ENCODE results near the gene FAM168B.

FAM168B gene

DNA sequence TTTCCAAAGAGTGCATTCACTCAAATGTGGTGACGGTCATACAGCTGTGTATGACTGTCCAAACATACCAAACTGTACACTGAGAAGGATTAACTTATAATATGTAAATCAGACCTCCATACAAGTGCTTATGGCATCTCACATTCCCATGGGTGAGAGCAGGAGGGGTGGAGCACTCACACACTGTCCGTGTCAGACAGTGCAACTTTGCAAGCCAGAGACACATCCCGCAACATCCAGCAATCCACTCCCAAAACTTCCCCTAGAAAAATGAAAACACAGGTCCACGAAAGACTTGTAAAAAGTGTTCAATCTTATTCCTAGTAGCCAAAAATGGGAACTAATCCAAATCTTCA is 36.4 kb downstream of the FAM168B start:
- in situ Hi-C loops (cut with HindIII; ENCODE audit: low sequenced_read_pairs): no loop called here

DNA sequence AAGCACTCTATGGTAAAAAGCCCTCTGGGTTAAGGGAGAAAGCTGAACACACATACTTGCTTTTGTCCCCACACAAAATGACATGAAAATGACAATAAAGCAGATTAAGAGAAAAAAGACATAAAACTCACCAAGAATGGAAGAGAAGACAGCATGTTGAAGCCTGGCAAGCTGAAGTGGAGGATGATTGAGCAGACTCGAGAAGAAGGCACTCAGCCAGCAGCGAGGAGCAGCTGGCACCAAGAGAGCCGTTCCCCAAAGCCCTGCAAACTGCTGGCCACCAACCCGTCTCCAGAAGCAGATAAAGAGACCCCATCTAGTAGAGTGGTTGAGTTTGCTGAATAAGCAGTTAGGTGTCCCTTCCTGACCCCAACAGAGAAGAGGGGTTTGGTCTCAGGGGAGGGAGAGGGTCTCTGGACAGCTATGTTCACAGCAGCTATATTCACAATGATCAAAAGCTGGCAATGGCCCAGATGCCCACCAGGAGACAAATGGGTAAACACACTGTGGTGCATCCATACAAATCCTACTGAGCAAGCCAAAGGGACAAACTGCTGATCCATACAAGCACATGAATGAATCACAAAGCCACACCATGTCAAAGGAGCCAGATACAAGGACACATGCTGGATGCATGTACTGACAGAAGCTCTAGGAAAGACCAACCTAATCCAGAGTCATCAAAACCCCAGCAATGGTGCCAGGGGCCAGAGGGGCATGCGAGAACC is 36.9 kb downstream of the FAM168B start:
- in situ Hi-C loops (cut with HindIII; ENCODE audit: low sequenced_read_pairs): no loop called here

DNA sequence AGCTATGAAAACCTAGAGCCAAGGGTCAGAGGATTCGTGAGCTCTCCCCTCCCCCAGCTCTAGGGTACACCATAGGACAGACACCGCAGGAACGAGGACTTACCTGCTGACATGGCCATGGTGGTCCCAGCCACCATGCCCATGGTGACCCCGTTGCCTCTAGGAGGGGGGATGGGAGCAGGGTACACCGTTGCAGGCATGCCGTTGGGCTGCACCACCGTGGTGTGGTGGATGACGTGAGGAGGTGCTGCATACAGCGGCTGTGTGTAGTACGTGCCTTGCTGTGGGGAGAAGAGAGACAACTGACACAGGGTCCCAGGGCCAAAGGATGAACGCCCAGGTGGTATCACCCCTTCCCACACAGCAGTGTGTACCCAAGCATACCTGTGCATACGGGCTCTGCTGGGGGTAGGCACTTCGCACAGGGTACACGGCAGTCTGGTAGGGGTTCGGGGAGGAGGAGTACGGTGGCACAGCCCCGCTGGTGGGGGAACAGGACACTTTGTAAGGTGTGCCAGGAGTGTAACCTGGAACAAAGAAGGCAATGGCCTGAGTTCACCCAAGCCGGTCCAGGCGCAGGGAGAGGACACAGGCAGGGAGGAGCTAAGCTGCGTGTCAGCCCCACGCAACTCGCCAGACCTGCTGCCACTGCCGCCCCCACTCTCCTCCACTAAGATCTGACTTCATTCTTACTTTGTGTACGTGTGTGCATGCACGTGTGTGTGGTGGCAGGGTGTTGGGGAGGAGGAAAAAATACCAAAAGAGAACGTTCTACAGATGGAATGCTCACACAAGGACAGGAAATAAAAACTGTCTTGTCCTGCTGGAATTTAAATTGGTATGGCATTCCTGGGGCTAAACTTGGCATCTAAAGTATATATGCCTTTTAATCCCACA is 37.8 kb downstream of the FAM168B start:
- in situ Hi-C loops (cut with HindIII; ENCODE audit: low sequenced_read_pairs): no loop called here

- in situ Hi-C loops (cut with HindIII; ENCODE audit: low sequenced_read_pairs): no loop called here
These were observed 38.8 kb downstream of the FAM168B start for GRCh38 chr2:131054488-131054887.

GRCh38 chr2:131052741-131053263 is 40.5 kb downstream of the FAM168B start:
- in situ Hi-C loops (cut with HindIII; ENCODE audit: low sequenced_read_pairs): no loop called here

DNA sequence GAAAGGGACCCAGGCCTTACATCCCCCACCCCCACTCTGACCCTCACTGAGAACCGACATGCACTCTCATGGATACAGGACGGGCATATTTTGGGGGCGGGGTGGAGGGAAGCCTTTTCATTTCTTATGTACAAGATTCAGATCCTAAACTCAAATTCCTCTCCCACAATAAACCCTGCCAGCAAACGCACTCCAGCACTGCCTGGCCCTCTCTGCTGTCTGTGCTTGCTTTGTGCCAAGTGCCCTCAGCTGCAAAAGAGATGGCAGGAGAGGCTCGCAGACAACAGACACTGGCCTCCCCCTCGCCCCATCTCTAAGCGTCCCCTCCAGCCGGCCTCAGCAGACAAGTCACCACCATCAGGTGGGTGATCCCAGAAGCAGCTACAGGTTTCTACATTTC is 42.4 kb downstream of the FAM168B start:
- in situ Hi-C loops (cut with HindIII; ENCODE audit: low sequenced_read_pairs): no loop called here

DNA sequence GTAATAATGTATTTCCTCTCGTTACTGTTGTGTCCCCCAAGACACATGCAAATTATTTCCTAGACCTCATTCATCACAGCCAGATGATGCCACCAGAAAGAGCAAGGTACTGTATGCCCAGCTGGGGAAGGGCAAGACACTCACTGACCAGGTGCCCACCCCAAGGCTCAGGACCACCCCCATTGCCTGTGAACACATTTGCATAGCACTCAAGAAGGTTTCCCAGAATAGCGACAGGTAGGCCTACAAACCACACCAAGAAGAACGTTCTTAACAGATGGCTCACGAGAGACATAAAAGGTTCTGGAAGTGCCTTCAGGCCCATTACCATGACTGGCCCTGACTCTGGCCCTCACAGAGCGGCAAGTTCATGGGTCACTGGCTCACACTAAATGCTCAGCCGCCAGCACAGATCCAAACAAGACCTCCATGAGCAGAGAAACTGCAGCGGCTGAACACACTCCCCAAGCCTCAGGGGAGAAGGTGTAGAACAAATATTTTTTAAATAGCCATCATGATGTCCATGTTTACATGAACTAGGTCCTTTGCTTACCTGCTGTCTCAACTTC is 44.0 kb downstream of the FAM168B start:
- in situ Hi-C loops (cut with HindIII; ENCODE audit: low sequenced_read_pairs): no loop called here

GRCh38 chr2:131048641-131049040 is 44.6 kb downstream of the FAM168B start:
- in situ Hi-C loops (cut with HindIII; ENCODE audit: low sequenced_read_pairs): no loop called here

- in situ Hi-C loops (cut with HindIII; ENCODE audit: low sequenced_read_pairs): no loop called here
These were observed 45.2 kb downstream of the FAM168B start for GRCh38 chr2:131047920-131048560.

DNA sequence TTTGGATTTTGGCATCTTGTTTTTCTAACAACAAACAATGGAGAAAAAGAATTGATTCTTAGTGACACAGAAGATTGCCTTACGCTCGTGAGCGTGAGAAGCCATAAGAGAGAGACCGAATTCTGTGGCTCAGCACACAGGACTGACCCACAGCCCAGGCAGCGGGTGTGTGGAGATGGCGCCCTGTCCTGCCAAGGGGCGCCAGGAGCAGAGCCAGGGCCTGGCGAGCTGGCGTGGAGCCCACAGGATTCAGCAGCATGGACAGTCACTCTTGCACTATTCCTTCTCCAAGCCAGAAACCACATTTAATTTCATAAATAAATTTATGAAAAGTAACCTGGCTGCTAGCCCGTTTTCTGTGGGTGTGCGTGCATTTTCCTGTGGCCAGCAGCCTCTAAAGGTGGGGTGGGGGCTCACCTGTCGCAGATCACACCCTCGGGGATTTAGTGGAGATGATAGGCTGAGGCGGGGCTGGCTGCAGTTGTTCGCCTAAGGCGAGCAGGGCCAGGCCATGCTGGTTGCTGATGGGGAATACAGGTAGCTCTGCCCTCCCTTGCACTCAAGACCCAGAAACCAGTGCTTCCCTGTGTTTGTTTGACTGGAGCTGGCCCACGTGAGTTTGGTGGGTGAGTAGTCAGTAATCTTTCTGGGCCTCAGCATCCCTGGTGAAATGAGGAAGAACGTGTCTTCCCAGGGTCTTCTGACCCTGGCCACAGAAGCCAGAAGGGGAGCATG is 46.2 kb downstream of the FAM168B start:
- in situ Hi-C loops (cut with HindIII; ENCODE audit: low sequenced_read_pairs): no loop called here

DNA sequence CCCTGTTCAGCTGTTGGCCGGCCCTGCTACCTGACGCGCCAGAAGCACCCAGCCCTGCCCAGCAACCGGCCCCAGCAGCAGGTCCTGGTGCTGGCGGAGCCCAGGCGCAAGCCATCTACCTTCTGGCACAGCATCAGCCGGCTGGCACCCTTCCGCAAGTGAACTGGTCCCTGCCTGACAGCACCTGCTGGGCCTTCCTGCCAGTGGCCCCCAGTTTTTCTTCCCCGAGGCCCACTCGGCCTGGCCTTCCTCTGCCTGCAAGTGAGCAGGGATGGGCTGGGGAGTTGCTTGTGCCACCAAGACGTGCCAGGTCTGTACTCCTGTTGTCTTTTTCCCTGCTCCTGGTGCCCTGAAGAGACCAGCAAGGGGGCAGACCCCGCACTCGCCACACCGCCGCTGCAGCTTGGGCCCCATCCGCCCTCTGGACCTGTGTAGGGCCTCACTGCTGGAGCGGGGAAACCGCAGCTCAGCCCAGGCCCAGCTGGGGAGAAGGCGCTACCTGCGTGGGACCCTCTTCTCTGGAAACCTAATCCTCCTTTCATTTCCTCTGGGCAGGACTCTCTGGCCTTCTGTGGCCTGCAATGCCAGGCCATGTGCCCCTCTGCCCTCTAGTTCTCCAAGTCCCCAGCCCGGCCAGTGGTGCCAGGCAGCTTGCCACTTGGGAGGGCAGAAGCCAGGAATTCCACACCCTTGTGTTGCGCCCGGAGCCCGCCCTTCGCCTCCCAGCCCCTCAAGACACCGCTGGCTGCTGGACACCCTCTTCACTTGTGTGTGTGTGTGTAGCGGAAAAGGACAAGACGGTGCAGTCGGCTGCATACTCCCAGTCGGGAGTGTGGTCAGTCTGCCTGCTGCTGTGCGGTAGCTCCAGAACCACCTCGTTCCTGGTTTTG is 47.0 kb downstream of the FAM168B start:
- in situ Hi-C loops (cut with HindIII; ENCODE audit: low sequenced_read_pairs): no loop called here

GRCh38 chr2:131045286-131046027 is 47.8 kb downstream of the FAM168B start:
- in situ Hi-C loops (cut with HindIII; ENCODE audit: low sequenced_read_pairs): no loop called here

- in situ Hi-C loops (cut with HindIII; ENCODE audit: low sequenced_read_pairs): no loop called here
These were observed 48.5 kb downstream of the FAM168B start for GRCh38 chr2:131044757-131045150.

DNA sequence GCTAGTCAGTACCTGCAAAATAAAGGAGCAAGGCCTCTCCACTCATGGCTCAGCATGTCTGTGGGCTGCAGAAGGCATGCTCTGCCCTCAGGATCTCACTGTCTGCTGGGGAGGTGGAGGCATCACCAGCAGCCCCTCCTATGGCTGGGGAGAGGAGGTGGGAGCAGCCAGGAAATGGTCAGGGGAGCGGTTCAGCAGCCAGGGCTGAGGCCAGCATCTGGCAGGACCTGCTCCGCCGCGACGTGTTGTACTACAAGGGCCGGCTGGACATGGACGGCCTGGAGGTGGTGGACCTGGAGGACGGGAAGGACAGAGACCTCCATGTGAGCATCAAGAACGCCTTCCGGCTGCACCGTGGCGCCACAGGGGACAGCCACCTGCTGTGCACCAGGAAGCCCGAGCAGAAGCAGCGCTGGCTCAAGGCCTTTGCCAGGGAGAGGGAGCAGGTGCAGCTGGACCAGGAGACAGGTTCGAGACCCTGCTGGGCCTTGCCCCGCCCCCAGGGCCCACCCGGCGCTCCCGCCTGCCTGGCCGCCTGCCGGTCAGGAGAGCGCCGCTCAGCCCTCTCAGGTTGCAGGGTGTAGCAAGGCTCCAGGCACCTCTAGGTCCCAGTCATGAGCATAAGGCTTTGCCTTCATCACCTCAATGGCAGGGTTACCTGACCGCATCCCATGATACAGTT is 49.0 kb downstream of the FAM168B start:
- in situ Hi-C loops (cut with HindIII; ENCODE audit: low sequenced_read_pairs): no loop called here

DNA sequence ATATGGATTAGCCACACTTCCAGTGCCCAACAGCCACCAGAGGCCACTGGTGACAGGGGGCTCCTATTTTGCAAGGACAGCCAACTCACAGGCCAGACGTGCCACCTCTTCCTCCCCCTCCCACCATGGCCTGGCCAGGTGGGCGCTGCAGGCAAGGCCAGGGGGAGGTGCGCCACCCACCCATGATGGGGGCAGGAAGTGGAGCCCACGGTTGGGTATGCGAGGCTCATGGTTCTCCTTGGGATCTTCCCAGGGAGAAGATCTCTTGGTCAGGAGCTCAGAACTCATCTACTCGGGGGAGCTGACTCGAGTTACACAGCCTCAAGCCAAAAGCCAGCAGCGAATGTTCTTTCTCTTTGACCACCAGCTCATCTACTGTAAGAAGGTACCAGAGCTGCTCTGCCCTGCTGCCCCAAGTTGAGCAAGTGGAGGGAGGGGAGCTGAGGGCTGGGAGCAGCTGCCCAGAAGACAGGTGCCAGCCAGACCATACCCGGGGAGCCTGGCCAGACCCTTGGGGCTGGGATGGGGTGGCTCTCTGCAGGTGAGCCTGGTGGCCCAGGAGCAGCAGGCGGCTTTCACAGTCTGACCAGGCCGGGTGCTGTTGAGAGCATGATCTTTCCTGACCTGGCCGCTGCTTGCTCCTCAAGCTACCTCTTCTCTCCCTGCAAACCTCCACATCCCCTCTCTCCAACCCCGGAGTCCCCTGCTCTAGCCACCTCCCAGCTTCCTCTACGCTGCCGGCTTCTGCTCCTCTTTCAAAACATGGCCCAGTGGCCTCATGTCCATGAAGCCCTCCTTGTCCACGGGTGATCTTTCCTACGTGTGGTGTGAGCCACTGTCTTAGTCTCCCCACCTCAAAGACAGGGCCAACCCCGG is 49.8 kb downstream of the FAM168B start:
- in situ Hi-C loops (cut with HindIII; ENCODE audit: low sequenced_read_pairs): no loop called here

- in situ Hi-C loops (cut with HindIII; ENCODE audit: low sequenced_read_pairs): no loop called here
These were observed 51.0 kb downstream of the FAM168B start for GRCh38 chr2:131042148-131042775.
